HCT116 (cell line): ENCODE measurements around the gene HMX1. TPM values are rescaled to one million over a fixed set of nuclear protein-coding genes. Genes with fewer than 3 reads are reported as not detected.

Experiments used
- ATAC-seq: fragments of 200-7000 bp; cut with Tn5 transposase; 2 replicates; pipeline ENCODE4 v1.9.1; 2020; ENCODE audit warnings: mild to moderate bottlenecking, moderate library complexity
- BruUV-seq: library from RNA; stranded (reverse); fragments of 400-500 nt; replicated peaks from 2 replicates; lab custom pipeline; 2021; lab: Mats Ljungman, UMichigan
- CTCF ChIA-PET: fragments of 300-600 bp; sonication (Branson Sonifier 250); formaldehyde crosslinking; loops from one replicate; lab custom pipeline; 2021; ENCODE audit warnings: antibody characterized with exemption; lab: Charles Lee
- POLR2A ChIA-PET: fragments of 300-600, 350-600 bp; sonication (Branson Sonifier 250); formaldehyde crosslinking; loops from one replicate; lab custom pipeline; 2021; ENCODE audit warnings: antibody characterized with exemption; lab: Charles Lee
- RAD21 ChIA-PET, 2 experiments: fragments of 300-600 bp; sonication (Branson Sonifier 250); formaldehyde crosslinking; loops; one replicate each; lab custom pipeline; 2023; ENCODE audit warnings: low total read pairs in 2 of 2; ENCODE audit not compliant: uncharacterized antibody in 2 of 2, unreplicated experiment in 2 of 2, low non-redundant PET in 1 of 2; lab: Charles Lee
- DNase-seq: peaks from one replicate; pipeline ENCODE4 v3.0.0-alpha.2; 2010; ENCODE audit warnings: low read depth, low spot score
- H2AFZ ChIP-seq: fragments of 200-600 bp; shearing (Covaris generic), sonication (generic); 2 replicates; pipeline ENCODE4 v1.6.1; 2017; ENCODE audit warnings: low read depth, mixed run types, mixed read lengths, antibody characterized with exemption, low read length; ENCODE audit not compliant: poor library complexity, severe bottlenecking
- H3K27ac ChIP-seq: 2 replicates; pipeline ENCODE4 v1.5.1; 2012; ENCODE audit warnings: low read depth, low read length
- H3K27me3 ChIP-seq: fragments of 200-600 bp; sonication (generic); 2 replicates; pipeline ENCODE4 v1.6.1; 2016; ENCODE audit warnings: mixed run types, low read length, mixed read lengths; ENCODE audit not compliant: insufficient read depth
- H3K36me3 ChIP-seq, 2 experiments: fragments of 200-500 bp in 1 of 2; fragments of 200-600 bp in 1 of 2; sonication (Bioruptor generic) in 1 of 2; sonication (generic) in 1 of 2; 2 replicates each; pipeline versions ENCODE4 v1.5.1 to v1.6.1; 2014 to 2016; ENCODE audit warnings: low read length in 2 of 2, inconsistent platforms in 1 of 2, mixed read lengths in 1 of 2, mixed run types in 1 of 2; ENCODE audit not compliant: insufficient read depth in 2 of 2, control insufficient read depth in 1 of 2
- H3K4me1 ChIP-seq, 2 experiments: fragments of 200-600 bp in 1 of 2; sonication (generic) in 1 of 2; 2 replicates each; pipeline versions ENCODE4 v1.5.1 to v1.6.1; 2012 to 2017; ENCODE audit warnings: low read length in 2 of 2, inconsistent platforms in 1 of 2, mild to moderate bottlenecking in 1 of 2, mixed read lengths in 1 of 2, mixed run types in 1 of 2, moderate library complexity in 1 of 2; ENCODE audit not compliant: insufficient read depth in 2 of 2, control insufficient read depth in 1 of 2
- H3K4me2 ChIP-seq: fragments of 200-600 bp; sonication (generic); 2 replicates; pipeline ENCODE4 v1.6.1; 2017; ENCODE audit warnings: mixed run types, low read length, mixed read lengths
- H3K4me3 ChIP-seq, 2 experiments: fragments of 200-600 bp in 1 of 2; sonication (generic) in 1 of 2; replicated peaks in 1 of 2; 2 replicates each; pipeline ENCODE4 v1.5.1; 2011 to 2016; ENCODE audit warnings: low read length in 2 of 2, control low read depth in 1 of 2, low read depth in 1 of 2, mild to moderate bottlenecking in 1 of 2, mixed read lengths in 1 of 2, mixed run types in 1 of 2
- H3K79me2 ChIP-seq: fragments of 200-600 bp; sonication (generic); 2 replicates; pipeline ENCODE4 v1.6.1; 2017; ENCODE audit warnings: mild to moderate bottlenecking, mixed run types, low read length, moderate library complexity, mixed read lengths; ENCODE audit not compliant: insufficient read depth
- H3K9ac ChIP-seq: fragments of 200-600 bp; sonication (generic); 2 replicates; pipeline ENCODE4 v1.6.1; 2016; ENCODE audit warnings: low read length, mixed read lengths
- H3K9me2 ChIP-seq: fragments of 200-600 bp; sonication (generic), shearing (Covaris generic); 2 replicates; pipeline ENCODE4 v1.6.1; 2017; ENCODE audit warnings: mixed run types, mild to moderate bottlenecking, moderate library complexity; ENCODE audit not compliant: insufficient read depth
- H3K9me3 ChIP-seq, 2 experiments: fragments of 200-500 bp in 1 of 2; fragments of 200-600 bp in 1 of 2; sonication (Bioruptor generic) in 1 of 2; sonication (generic) in 1 of 2; 2 replicates each; pipeline ENCODE4 v1.6.1; 2014 to 2017; ENCODE audit warnings: low read length in 2 of 2, mixed read lengths in 2 of 2, inconsistent platforms in 1 of 2, low read depth in 1 of 2, mild to moderate bottlenecking in 1 of 2, mixed run types in 1 of 2, moderate library complexity in 1 of 2; ENCODE audit not compliant: control insufficient read depth in 1 of 2, insufficient read depth in 1 of 2
- H4K20me1 ChIP-seq: fragments of 200-600 bp; sonication (generic), shearing (Covaris generic); 2 replicates; pipeline ENCODE4 v1.6.1; 2017; ENCODE audit warnings: mixed run types, mild to moderate bottlenecking, moderate library complexity; ENCODE audit not compliant: insufficient read depth
- CBX3 ChIP-seq: IDR thresholded peaks from 2 replicates; pipeline ENCODE4 v1.6.1; 2012; ENCODE audit warnings: low read depth
- CEBPB ChIP-seq: IDR thresholded peaks from 2 replicates; pipeline ENCODE4 v1.6.1; 2012; ENCODE audit warnings: low read depth
- EGR1 ChIP-seq: IDR thresholded peaks from 2 replicates; pipeline ENCODE4 v1.6.1; 2012; ENCODE audit warnings: low read depth
- ELF1 ChIP-seq: IDR thresholded peaks from 2 replicates; pipeline ENCODE4 v1.6.1; 2012; ENCODE audit warnings: low read depth, borderline replicate concordance
- EZH2 ChIP-seq: fragments of 200-600 bp; sonication (generic); IDR thresholded peaks from 2 replicates; pipeline ENCODE4 v1.6.1; 2017; ENCODE audit warnings: antibody characterized with exemption, mixed run types
- FOSL1 ChIP-seq: IDR thresholded peaks from 2 replicates; pipeline ENCODE4 v1.6.1; 2012; ENCODE audit warnings: low read depth
- JUND ChIP-seq: IDR thresholded peaks from 2 replicates; pipeline ENCODE4 v1.6.1; 2012
- POLR2A ChIP-seq: IDR thresholded peaks from 2 replicates; pipeline ENCODE4 v1.7.0; 2011; ENCODE audit warnings: borderline replicate concordance; ENCODE audit not compliant: insufficient read depth, insufficient read length; ENCODE audit errors: extremely low read depth
- RAD21 ChIP-seq: IDR thresholded peaks from 2 replicates; pipeline ENCODE4 v1.6.1; 2012; ENCODE audit warnings: low read depth, mild to moderate bottlenecking
- SP1 ChIP-seq: IDR thresholded peaks from 2 replicates; pipeline ENCODE4 v1.6.1; 2012; ENCODE audit warnings: low read depth
- SRF ChIP-seq: IDR thresholded peaks from 2 replicates; pipeline ENCODE4 v1.6.1; 2012; ENCODE audit warnings: low read depth
- TCF7L2 ChIP-seq: IDR thresholded peaks from 2 replicates; pipeline ENCODE4 v1.7.0; 2011; ENCODE audit warnings: borderline replicate concordance, inconsistent platforms; ENCODE audit not compliant: insufficient read depth, insufficient read length; ENCODE audit errors: extremely low read depth
- YY1 ChIP-seq: IDR thresholded peaks from 2 replicates; pipeline ENCODE4 v1.6.1; 2011; ENCODE audit warnings: low read length, low read depth, moderate library complexity, mild to moderate bottlenecking; ENCODE audit not compliant: insufficient replicate concordance; ENCODE audit errors: extremely low read depth
- ZFX ChIP-seq: fragments of 450-650 bp; IDR thresholded peaks from 2 replicates; pipeline ENCODE4 v1.6.1; 2017
- intact Hi-C: fragments of 100-400 bp; cut with micrococcal nuclease; formaldehyde crosslinking; loops from 2 replicates; pipeline ENCODE4 v1.10.0; 2022
- total RNA-seq: library from RNA; stranded (reverse); gene quantifications from one replicate; pipeline ENCODE4 v1.2.1, GENCODE V29; 2021; ENCODE audit not compliant: unreplicated experiment
- TF ChIP-seq, protein P1 (sequence below): IDR thresholded peaks from 2 replicates; pipeline ENCODE4 v1.6.1; 2011; ENCODE audit warnings: mild to moderate bottlenecking, low read length, moderate library complexity; ENCODE audit not compliant: insufficient replicate concordance; ENCODE audit errors: extremely low read depth
- TF ChIP-seq, protein P2 (sequence below), 3 experiments: fragments of 200-600 bp in 1 of 3; sonication (generic) in 1 of 3; IDR thresholded peaks in 2 of 3; conservative IDR thresholded peaks in 1 of 3; 2 replicates each; pipeline ENCODE4 v1.5.1; 2012 to 2017; ENCODE audit warnings: low read depth in 2 of 3, low read length in 2 of 3, antibody characterized with exemption in 1 of 3, borderline replicate concordance in 1 of 3, control low read depth in 1 of 3, mild to moderate bottlenecking in 1 of 3, mixed read lengths in 1 of 3, mixed run types in 1 of 3, moderate library complexity in 1 of 3; ENCODE audit not compliant: insufficient read depth in 1 of 3
- TF ChIP-seq, protein P3 (sequence below): IDR thresholded peaks from 2 replicates; pipeline ENCODE4 v1.6.1; 2012

HMX1 gene
- total RNA-seq, 1 experiment from 2014 or later, result 0.39 TPM

DNA sequence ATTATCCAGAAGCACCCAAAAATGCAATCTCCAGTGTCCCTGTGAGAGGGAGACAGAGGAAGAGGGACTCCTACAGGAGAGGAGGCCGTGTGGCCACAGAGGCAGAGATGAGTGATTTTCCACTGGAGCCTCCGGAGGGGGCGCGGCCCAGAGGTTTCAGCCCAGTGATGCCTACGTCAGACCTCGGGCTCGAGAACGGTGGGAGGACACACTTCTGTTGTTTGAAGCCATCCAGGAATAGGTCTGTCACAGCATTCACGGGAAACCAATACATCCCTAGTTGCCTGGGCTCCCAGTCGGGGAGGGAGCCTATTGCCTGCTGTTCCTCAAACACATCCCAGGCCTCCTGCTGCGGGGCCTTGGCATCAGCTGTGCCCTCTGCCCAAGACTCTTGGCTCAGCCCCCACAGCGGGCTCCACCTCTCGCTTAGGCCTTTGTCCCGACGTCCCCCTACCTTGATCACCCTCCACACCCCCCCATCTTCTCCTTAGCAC lies 39.2 kb upstream of the HMX1 start:
- intact Hi-C loops, result loop anchor here (10.0 kb wide), 1 partner anchor 446 kb away; no protein-coding TSS in a partner anchor
- Histone ChIP-seq H3K36me3 (no peaks in the 10 kb centered on the region), H3K9ac (no peak overlapping the region), H3K79me2 (no peaks in the 10 kb centered on the region), H3K4me3 (no peak overlapping the region), H3K4me1 (peaks cover 3 to 4% of the 10 kb centered on the region in 2 experiments; a peak in 2 of 4 replicates), H3K9me3 (no peaks in the 10 kb centered on the region), H4K20me1 (no peaks in the 10 kb centered on the region), H3K4me2 (no peak overlapping the region), H2AFZ (no peak overlapping the region), H3K9me2 (no peaks in the 10 kb centered on the region), H3K27ac (no peak overlapping the region), H3K27me3 (no peaks in the 10 kb centered on the region)
- ChIA-PET CTCF (no interaction called here), POLR2A (no interaction called here), RAD21 (no interaction called here)
- no peak for DNase-seq
- peak; percentile 31; the same call in 1 of the 2 replicates for ATAC-seq
- TF ChIP-seq EGR1, result no peak
- TF ChIP-seq JUND, result no peak
- no peak for TF ChIP-seq RAD21
- no peak for TF ChIP-seq ZFX
- no peak for TF ChIP-seq TCF7L2
- TF ChIP-seq POLR2A, result no peak
- TF ChIP-seq ELF1, result no peak
- no peak for TF ChIP-seq CBX3
- no peak for TF ChIP-seq FOSL1
- TF ChIP-seq, protein P1, sequence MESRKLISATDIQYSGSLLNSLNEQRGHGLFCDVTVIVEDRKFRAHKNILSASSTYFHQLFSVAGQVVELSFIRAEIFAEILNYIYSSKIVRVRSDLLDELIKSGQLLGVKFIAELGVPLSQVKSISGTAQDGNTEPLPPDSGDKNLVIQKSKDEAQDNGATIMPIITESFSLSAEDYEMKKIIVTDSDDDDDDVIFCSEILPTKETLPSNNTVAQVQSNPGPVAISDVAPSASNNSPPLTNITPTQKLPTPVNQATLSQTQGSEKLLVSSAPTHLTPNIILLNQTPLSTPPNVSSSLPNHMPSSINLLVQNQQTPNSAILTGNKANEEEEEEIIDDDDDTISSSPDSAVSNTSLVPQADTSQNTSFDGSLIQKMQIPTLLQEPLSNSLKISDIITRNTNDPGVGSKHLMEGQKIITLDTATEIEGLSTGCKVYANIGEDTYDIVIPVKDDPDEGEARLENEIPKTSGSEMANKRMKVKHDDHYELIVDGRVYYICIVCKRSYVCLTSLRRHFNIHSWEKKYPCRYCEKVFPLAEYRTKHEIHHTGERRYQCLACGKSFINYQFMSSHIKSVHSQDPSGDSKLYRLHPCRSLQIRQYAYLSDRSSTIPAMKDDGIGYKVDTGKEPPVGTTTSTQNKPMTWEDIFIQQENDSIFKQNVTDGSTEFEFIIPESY, result no peak
- TF ChIP-seq CEBPB, result no peak
- TF ChIP-seq, protein P2, sequence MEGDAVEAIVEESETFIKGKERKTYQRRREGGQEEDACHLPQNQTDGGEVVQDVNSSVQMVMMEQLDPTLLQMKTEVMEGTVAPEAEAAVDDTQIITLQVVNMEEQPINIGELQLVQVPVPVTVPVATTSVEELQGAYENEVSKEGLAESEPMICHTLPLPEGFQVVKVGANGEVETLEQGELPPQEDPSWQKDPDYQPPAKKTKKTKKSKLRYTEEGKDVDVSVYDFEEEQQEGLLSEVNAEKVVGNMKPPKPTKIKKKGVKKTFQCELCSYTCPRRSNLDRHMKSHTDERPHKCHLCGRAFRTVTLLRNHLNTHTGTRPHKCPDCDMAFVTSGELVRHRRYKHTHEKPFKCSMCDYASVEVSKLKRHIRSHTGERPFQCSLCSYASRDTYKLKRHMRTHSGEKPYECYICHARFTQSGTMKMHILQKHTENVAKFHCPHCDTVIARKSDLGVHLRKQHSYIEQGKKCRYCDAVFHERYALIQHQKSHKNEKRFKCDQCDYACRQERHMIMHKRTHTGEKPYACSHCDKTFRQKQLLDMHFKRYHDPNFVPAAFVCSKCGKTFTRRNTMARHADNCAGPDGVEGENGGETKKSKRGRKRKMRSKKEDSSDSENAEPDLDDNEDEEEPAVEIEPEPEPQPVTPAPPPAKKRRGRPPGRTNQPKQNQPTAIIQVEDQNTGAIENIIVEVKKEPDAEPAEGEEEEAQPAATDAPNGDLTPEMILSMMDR (IDR thresholded peaks at IDR 0.05 in 2 of 3, conservative IDR thresholded peaks at IDR 0.05 in 1 of 3; ENCODE audit: borderline replicate concordance in 1 of 3, insufficient read depth in 1 of 3, low read depth in 2 of 3, low read length in 2 of 3), result no peak
- TF ChIP-seq EZH2, result no peak
- no peak for TF ChIP-seq SP1
- TF ChIP-seq SRF, result no peak
- TF ChIP-seq, protein P3, sequence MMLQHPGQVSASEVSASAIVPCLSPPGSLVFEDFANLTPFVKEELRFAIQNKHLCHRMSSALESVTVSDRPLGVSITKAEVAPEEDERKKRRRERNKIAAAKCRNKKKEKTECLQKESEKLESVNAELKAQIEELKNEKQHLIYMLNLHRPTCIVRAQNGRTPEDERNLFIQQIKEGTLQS, result no peak
- TF ChIP-seq YY1, result no peak
- no TSS peak for BruUV-seq
